Measurements from ENCODE around the gene ABCG1.

- TF ChIP-seq POLR2A (IDR thresholded peaks at IDR 0.05; ENCODE audit: low read length): no peak
- no peak for TF ChIP-seq GATA1 (IDR thresholded peaks at IDR 0.05; ENCODE audit: low read depth, low read length)
Measured at GRCh38 chr21:42236014-42236413, 17.1 kb downstream of the ABCG1 start.
